Memory B cell (primary cell): ENCODE measurements around the gene RASSF8.

ENCODE experiments used
- ATAC-seq: fragments of 150-1000 bp; cut with Tn5 transposase; 2 replicates; pipeline ENCODE4 v1.10.0; 2021; ENCODE audit warnings: low read depth, mild to moderate bottlenecking, moderate library complexity
- DNase-seq, 2 donors: peaks; one replicate each; pipeline ENCODE4 v3.0.0; 2022; ENCODE audit warnings: low spot score in 2 of 2
- H3K27ac Mint-ChIP-seq: one replicate; pipeline ENCODE4 v1.8.0; 2022; ENCODE audit warnings: mild to moderate bottlenecking, moderate library complexity, mixed read lengths
- H3K27me3 Mint-ChIP-seq: one replicate; pipeline ENCODE4 v1.8.0; 2022; ENCODE audit warnings: mixed read lengths
- H3K36me3 Mint-ChIP-seq: one replicate; pipeline ENCODE4 v1.8.0; 2022; ENCODE audit warnings: mild to moderate bottlenecking, mixed read lengths
- H3K4me1 Mint-ChIP-seq: one replicate; pipeline ENCODE4 v1.8.0; 2022; ENCODE audit warnings: mixed read lengths
- H3K4me3 Mint-ChIP-seq: one replicate; pipeline ENCODE4 v1.8.0; 2022; ENCODE audit warnings: mild to moderate bottlenecking, moderate library complexity, mixed read lengths
- H3K9me3 Mint-ChIP-seq: one replicate; pipeline ENCODE4 v1.8.0; 2022; ENCODE audit warnings: mixed read lengths

Gene RASSF8

GRCh38 chr12:25943940-25944339, 14.5 kb upstream of the RASSF8 start:
- H3K4me3 Mint-ChIP-seq: no peak overlapping the region
- DNase-seq (no peak), ATAC-seq (no peak)
- peaks cover 6% of the 10 kb centered on the region for H3K4me1 Mint-ChIP-seq
- peaks cover 1% of the 10 kb centered on the region for H3K9me3 Mint-ChIP-seq
- H3K27me3 Mint-ChIP-seq: peaks cover 1% of the 10 kb centered on the region
- H3K36me3 Mint-ChIP-seq: no peaks in the 10 kb centered on the region
- no peak overlapping the region for H3K27ac Mint-ChIP-seq

GRCh38 chr12:25949343-25949742, 9.1 kb upstream of the RASSF8 start:
- Mint-ChIP-seq H3K9me3 (no peaks in the 10 kb centered on the region), H3K27ac (no peak overlapping the region), H3K36me3 (no peaks in the 10 kb centered on the region), H3K4me3 (no peak overlapping the region), H3K4me1 (no peaks in the 10 kb centered on the region), H3K27me3 (no peaks in the 10 kb centered on the region)
- DNase-seq (no peak), ATAC-seq (no peak)

- H3K9me3 Mint-ChIP-seq: no peaks in the 10 kb centered on the region
- DNase-seq (no peak), ATAC-seq (no peak)
- H3K4me3 Mint-ChIP-seq: no peak overlapping the region
- H3K27me3 Mint-ChIP-seq: no peaks in the 10 kb centered on the region
- no peak overlapping the region for H3K27ac Mint-ChIP-seq
- H3K4me1 Mint-ChIP-seq: no peaks in the 10 kb centered on the region
- no peaks in the 10 kb centered on the region for H3K36me3 Mint-ChIP-seq
These were observed 8.0 kb upstream of the RASSF8 start for GRCh38 chr12:25950329-25951115.

- Mint-ChIP-seq H3K4me3 (peak overlapping the region; percentile 59), H3K27me3 (peaks cover 8% of the 10 kb centered on the region), H3K27ac (no peak overlapping the region)
These were observed 572 bp upstream of the RASSF8 start for GRCh38 chr12:25957793-25958427.

GRCh38 chr12:25959071-25959961, 834 bp downstream of the RASSF8 start:
- H3K27me3 Mint-ChIP-seq: peaks cover 8% of the 10 kb centered on the region
- DNase-seq: peak in 1 of 2 donors; percentile 22

More at GRCh38 chr12:25957793-25958427, 572 bp upstream of the RASSF8 start:
- ATAC-seq (peak; percentile 3), DNase-seq (no peak)
- H3K4me1 Mint-ChIP-seq: peaks cover 13% of the 10 kb centered on the region
- peaks cover 1% of the 10 kb centered on the region for H3K9me3 Mint-ChIP-seq
- H3K36me3 Mint-ChIP-seq: no peaks in the 10 kb centered on the region

GRCh38 chr12:25960143-25960542, 1.7 kb downstream of the RASSF8 start:
- H3K36me3 Mint-ChIP-seq: no peaks in the 10 kb centered on the region
- ATAC-seq: no peak
- peaks cover 13% of the 10 kb centered on the region for H3K4me1 Mint-ChIP-seq
- no peak overlapping the region for H3K27ac Mint-ChIP-seq
- no peak for DNase-seq
- peak overlapping the region; percentile 87 for H3K4me3 Mint-ChIP-seq
- peaks cover 8% of the 10 kb centered on the region for H3K27me3 Mint-ChIP-seq
- H3K9me3 Mint-ChIP-seq: peaks cover 1% of the 10 kb centered on the region

More at GRCh38 chr12:25959071-25959961, 834 bp downstream of the RASSF8 start:
- H3K4me1 Mint-ChIP-seq: peaks cover 13% of the 10 kb centered on the region
- peak; percentile 30 for ATAC-seq
- H3K36me3 Mint-ChIP-seq: no peaks in the 10 kb centered on the region
- peaks cover 1% of the 10 kb centered on the region for H3K9me3 Mint-ChIP-seq
- peak overlapping the region; percentile 47 for H3K27ac Mint-ChIP-seq
- peak overlapping the region; percentile 87 for H3K4me3 Mint-ChIP-seq

GRCh38 chr12:25960961-25961360, 2.5 kb downstream of the RASSF8 start:
- ATAC-seq (no peak), DNase-seq (no peak)
- Mint-ChIP-seq H3K4me3 (no peak overlapping the region), H3K27me3 (peaks cover 10% of the 10 kb centered on the region), H3K36me3 (no peaks in the 10 kb centered on the region), H3K9me3 (no peaks in the 10 kb centered on the region), H3K4me1 (peaks cover 13% of the 10 kb centered on the region), H3K27ac (no peak overlapping the region)

GRCh38 chr12:25962932-25963525, 4.5 kb downstream of the RASSF8 start:
- Mint-ChIP-seq H3K9me3 (no peaks in the 10 kb centered on the region), H3K4me3 (no peak overlapping the region), H3K4me1 (peaks cover 12% of the 10 kb centered on the region), H3K27ac (no peak overlapping the region), H3K36me3 (no peaks in the 10 kb centered on the region), H3K27me3 (peaks cover 11% of the 10 kb centered on the region)
- ATAC-seq: no peak
- DNase-seq: no peak

GRCh38 chr12:25965682-25966081, 7.2 kb downstream of the RASSF8 start:
- no peaks in the 10 kb centered on the region for H3K36me3 Mint-ChIP-seq
- no peak overlapping the region for H3K27ac Mint-ChIP-seq
- no peaks in the 10 kb centered on the region for H3K4me1 Mint-ChIP-seq
- peaks cover 27% of the 10 kb centered on the region for H3K27me3 Mint-ChIP-seq
- no peak for ATAC-seq
- no peaks in the 10 kb centered on the region for H3K9me3 Mint-ChIP-seq
- DNase-seq: no peak
- H3K4me3 Mint-ChIP-seq: no peak overlapping the region

GRCh38 chr12:25970082-25970481, 11.6 kb downstream of the RASSF8 start:
- no peak for ATAC-seq
- H3K4me1 Mint-ChIP-seq: peaks cover 4% of the 10 kb centered on the region

GRCh38 chr12:25970916-25971653, 12.6 kb downstream of the RASSF8 start:
- H3K36me3 Mint-ChIP-seq: no peaks in the 10 kb centered on the region
- H3K27ac Mint-ChIP-seq: no peak overlapping the region
- DNase-seq: no peak
- peaks cover 30% of the 10 kb centered on the region for H3K27me3 Mint-ChIP-seq
- no peak overlapping the region for H3K4me3 Mint-ChIP-seq
- H3K9me3 Mint-ChIP-seq: no peaks in the 10 kb centered on the region
- peaks cover 4% of the 10 kb centered on the region for H3K4me1 Mint-ChIP-seq
- ATAC-seq: no peak

More at GRCh38 chr12:25970082-25970481, 11.6 kb downstream of the RASSF8 start:
- Mint-ChIP-seq H3K36me3 (no peaks in the 10 kb centered on the region), H3K27me3 (peaks cover 32% of the 10 kb centered on the region), H3K9me3 (no peaks in the 10 kb centered on the region), H3K27ac (no peak overlapping the region), H3K4me3 (no peak overlapping the region)
- DNase-seq: no peak

GRCh38 chr12:25971654-25972041, 13.2 kb downstream of the RASSF8 start:
- peaks cover 4% of the 10 kb centered on the region for H3K4me1 Mint-ChIP-seq
- ATAC-seq (no peak), DNase-seq (no peak)
- no peak overlapping the region for H3K4me3 Mint-ChIP-seq
- no peaks in the 10 kb centered on the region for H3K36me3 Mint-ChIP-seq
- H3K27me3 Mint-ChIP-seq: peaks cover 30% of the 10 kb centered on the region
- H3K27ac Mint-ChIP-seq: no peak overlapping the region
- H3K9me3 Mint-ChIP-seq: no peaks in the 10 kb centered on the region

- Mint-ChIP-seq H3K27me3 (peaks cover 30% of the 10 kb centered on the region), H3K4me3 (no peak overlapping the region), H3K9me3 (no peaks in the 10 kb centered on the region), H3K4me1 (peaks cover 4% of the 10 kb centered on the region), H3K36me3 (no peaks in the 10 kb centered on the region), H3K27ac (no peak overlapping the region)
- DNase-seq: no peak
- ATAC-seq: no peak
These were observed 14.3 kb downstream of the RASSF8 start for GRCh38 chr12:25972783-25973182.
